ENCODE measurements around the gene GPHN. TPM values are rescaled to one million over a fixed set of nuclear protein-coding genes. Genes with fewer than 3 reads are reported as not detected.
"Not testable (repeated sequence)": the region's sequence is repeated elsewhere in the genome, so short reads cannot be mapped to it uniquely, and the experiment has no call there.

GPHN gene
- total and polyA plus RNA-seq, 2 donors (not counting 3 experiments of a cell fraction or from before 2014, with no cell fraction given), result 5.1 to 23.2 TPM

DNA sequence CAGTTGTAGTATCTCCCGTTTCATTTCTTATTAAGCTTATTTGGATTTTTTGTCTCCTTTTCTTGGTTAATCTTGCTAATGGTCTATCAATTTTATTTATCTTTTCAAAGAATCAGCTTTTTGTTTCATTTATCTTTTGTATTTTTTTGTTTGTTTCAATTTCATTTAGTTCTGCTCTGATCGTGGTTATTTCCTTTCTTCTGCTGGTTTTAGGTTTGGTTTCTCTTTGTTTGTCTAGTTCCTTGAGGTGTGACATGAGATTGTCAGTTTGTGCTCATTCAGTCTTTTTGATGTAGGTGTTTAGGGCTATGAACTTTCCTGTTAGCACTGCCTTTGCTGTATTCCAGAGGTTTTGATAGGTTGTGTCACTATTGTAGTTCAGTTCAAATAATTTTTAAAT lies 207.4 kb downstream of the GPHN start:
- POLR2A ChIA-PET; CTCF ChIA-PET; BruUV-seq (replicated peaks); H3K4me2 ChIP-seq (ENCODE audit: insufficient read depth, low read length); dilution Hi-C loops (cut with MboI; ENCODE audit: extremely low pct_ligation_motif_present, low sequenced_read_pairs); H3K9me3 ChIP-seq (replicated peaks; ENCODE audit: control insufficient read depth, insufficient read depth, low read length); H3K9ac ChIP-seq (replicated peaks; ENCODE audit: extremely low read depth, insufficient read depth, low read length); H3K9me1 ChIP-seq (replicated peaks; ENCODE audit: control insufficient read depth, extremely low read depth, insufficient read depth, low read length); H3K4me3 ChIP-seq (replicated peaks in 1 of 3; ENCODE audit: insufficient read depth in 1 of 3, low read depth in 1 of 3, low read length in 3 of 3); H3K4me1 ChIP-seq (ENCODE audit: control insufficient read depth, extremely low read depth, insufficient read depth, low read length); H3K36me3 ChIP-seq (ENCODE audit: control insufficient read depth in 2 of 2, extremely low read depth in 1 of 2, insufficient read depth in 2 of 2, low read length in 2 of 2); DNase-seq (ENCODE audit: low read depth, low spot score); H2AFZ ChIP-seq (ENCODE audit: low read depth, low read length); H4K20me1 ChIP-seq (replicated peaks; ENCODE audit: control insufficient read depth, extremely low read depth, insufficient read depth, low read length); FAIRE-seq; H3K27me3 ChIP-seq (ENCODE audit: control insufficient read depth in 2 of 2, insufficient read depth in 2 of 2, low read length in 2 of 2); H3K79me2 ChIP-seq (ENCODE audit: control insufficient read depth, insufficient read depth, low read length); H3K27ac ChIP-seq (ENCODE audit: insufficient read depth, low read depth, low read length); intact Hi-C loops (cut with micrococcal nuclease): not testable (repeated sequence)

DNA sequence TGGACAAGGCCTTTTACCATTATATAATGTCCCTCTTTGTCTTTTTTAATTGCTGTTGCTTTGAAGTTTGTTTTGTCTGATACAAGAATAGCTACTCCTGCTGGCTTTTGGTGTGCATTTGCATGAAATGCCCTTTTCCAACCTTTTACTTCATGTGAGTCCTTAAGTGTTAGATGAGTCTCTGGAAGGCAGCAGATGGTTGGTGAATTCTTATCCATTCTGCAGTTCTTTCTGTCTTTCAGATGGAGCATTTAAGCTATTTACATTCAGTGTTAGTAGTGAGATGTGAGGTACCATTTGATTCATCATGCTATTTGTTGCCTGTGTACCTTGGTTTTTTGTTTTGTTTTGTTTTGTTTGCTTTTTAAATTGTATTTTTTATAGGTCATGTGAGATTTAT lies 208.3 kb downstream of the GPHN start:
- Histone ChIP-seq H3K4me2 (ENCODE audit: insufficient read depth, low read length) (no peak overlapping the region), H3K36me3 (ENCODE audit: control insufficient read depth in 2 of 2, extremely low read depth in 1 of 2, insufficient read depth in 2 of 2, low read length in 2 of 2) (no peaks in the 10 kb centered on the region), H3K79me2 (ENCODE audit: control insufficient read depth, insufficient read depth, low read length) (no peaks in the 10 kb centered on the region), H3K4me1 (ENCODE audit: control insufficient read depth, extremely low read depth, insufficient read depth, low read length) (no peaks in the 10 kb centered on the region), H3K27me3 (ENCODE audit: control insufficient read depth in 2 of 2, insufficient read depth in 2 of 2, low read length in 2 of 2) (no peaks in the 10 kb centered on the region), H3K9ac (replicated peaks; ENCODE audit: extremely low read depth, insufficient read depth, low read length) (no peak overlapping the region), H4K20me1 (replicated peaks; ENCODE audit: control insufficient read depth, extremely low read depth, insufficient read depth, low read length) (no peaks in the 10 kb centered on the region), H3K9me3 (replicated peaks; ENCODE audit: control insufficient read depth, insufficient read depth, low read length) (no peaks in the 10 kb centered on the region), H3K27ac (ENCODE audit: insufficient read depth, low read depth, low read length) (no peak overlapping the region), H2AFZ (ENCODE audit: low read depth, low read length) (no peak overlapping the region), H3K9me1 (replicated peaks; ENCODE audit: control insufficient read depth, extremely low read depth, insufficient read depth, low read length) (no peaks in the 10 kb centered on the region), H3K4me3 (replicated peaks in 1 of 3; ENCODE audit: insufficient read depth in 1 of 3, low read depth in 1 of 3, low read length in 3 of 3) (no peak overlapping the region)
- DNase-seq (ENCODE audit: low read depth, low spot score) (no peak), FAIRE-seq (no peak)
- TF ChIP-seq POLR2AphosphoS5 (IDR thresholded peaks at IDR 0.05; ENCODE audit: insufficient read depth, low read depth, low read length) (no peak), MAX (IDR thresholded peaks at IDR 0.05; ENCODE audit: insufficient read depth, insufficient read length) (no peak), FOS (IDR thresholded peaks at IDR 0.05; ENCODE audit: borderline replicate concordance, insufficient read depth, low read length) (no peak), GATA2 (IDR thresholded peaks at IDR 0.05; ENCODE audit: insufficient read depth, insufficient read length, low read depth, low read length) (no peak), MYC (IDR thresholded peaks at IDR 0.05; ENCODE audit: low read depth, low read length) (no peak), EZH2 (IDR thresholded peaks at IDR 0.05; ENCODE audit: borderline replicate concordance, low read depth, low read length, severe bottlenecking) (no peak)
- BruUV-seq (replicated peaks), result no TSS peak
- intact Hi-C loops (cut with micrococcal nuclease), result no loop called here
- POLR2A ChIA-PET, result no interaction called here
- dilution Hi-C loops (cut with MboI; ENCODE audit: extremely low pct_ligation_motif_present, low sequenced_read_pairs), result no loop called here
- CTCF ChIA-PET, result no interaction called here
